Neural cell (in vitro differentiated cells): Measurements from ENCODE around the gene ODAM. TPM values are rescaled to one million over a fixed set of nuclear protein-coding genes. Genes with fewer than 3 reads are reported as not detected.

ENCODE experiments used
- H2AFZ ChIP-seq: fragments of 200-600, 300-800 bp; sonication (generic), shearing (Covaris generic); 2 replicates; pipeline ENCODE4 v1.6.0; 2014; ENCODE audit warnings: low read depth, mild to moderate bottlenecking, antibody characterized with exemption, low read length, moderate library complexity
- H3F3A ChIP-seq: fragments of 200-600 bp; shearing (Covaris generic); 2 replicates; pipeline ENCODE4 v1.6.1; 2016; ENCODE audit warnings: mild to moderate bottlenecking, moderate library complexity, mixed read lengths, antibody characterized with exemption, low read length; ENCODE audit not compliant: insufficient read depth, poor library complexity, severe bottlenecking
- H3K27ac ChIP-seq: fragments of 200-600, 300-800 bp; sonication (generic), shearing (Covaris generic); 2 replicates; pipeline ENCODE4 v1.5.1; 2014; ENCODE audit warnings: mild to moderate bottlenecking, low read length, moderate library complexity
- H3K27me3 ChIP-seq: fragments of 300-800, 200-600 bp; sonication (generic), shearing (Covaris generic); 2 replicates; pipeline ENCODE4 v1.6.0; 2014; ENCODE audit warnings: mild to moderate bottlenecking, low read depth, low read length, moderate library complexity; ENCODE audit not compliant: insufficient read depth
- H3K36me3 ChIP-seq: fragments of 300-800, 200-600 bp; sonication (generic), shearing (Covaris generic); 2 replicates; pipeline ENCODE4 v1.5.1; 2014; ENCODE audit warnings: mild to moderate bottlenecking, antibody characterized with exemption, low read length, moderate library complexity; ENCODE audit not compliant: insufficient read depth
- H3K4me2 ChIP-seq: fragments of 300-800, 200-600 bp; sonication (generic), shearing (Covaris generic); 2 replicates; pipeline ENCODE4 v1.6.0; 2014; ENCODE audit warnings: mild to moderate bottlenecking, low read length
- H3K4me3 ChIP-seq: fragments of 300-800, 200-600 bp; sonication (generic), shearing (Covaris generic); 2 replicates; pipeline ENCODE4 v1.5.1; 2014; ENCODE audit warnings: mild to moderate bottlenecking, low read length, moderate library complexity
- H3K79me2 ChIP-seq: fragments of 200-600 bp; shearing (Covaris generic); replicated peaks from 2 replicates; pipeline ENCODE4 v1.6.0; 2014; ENCODE audit warnings: mild to moderate bottlenecking, low read length, moderate library complexity; ENCODE audit not compliant: insufficient read depth
- H3K9ac ChIP-seq: fragments of 300-800, 200-600 bp; sonication (generic), shearing (Covaris generic); 2 replicates; pipeline ENCODE4 v1.6.1; 2016; ENCODE audit warnings: mild to moderate bottlenecking, low read length, mixed read lengths
- H3K9me2 ChIP-seq: fragments of 200-600 bp; shearing (Covaris generic); 2 replicates; pipeline ENCODE4 v1.6.1; 2016; ENCODE audit warnings: mild to moderate bottlenecking, low read length, mixed read lengths; ENCODE audit not compliant: insufficient read depth
- H3K9me3 ChIP-seq: fragments of 200-600, 300-800 bp; sonication (generic), shearing (Covaris generic); 2 replicates; pipeline ENCODE4 v1.6.1; 2016; ENCODE audit warnings: mild to moderate bottlenecking, mixed run types, low read length, moderate library complexity, mixed read lengths
- H4K20me1 ChIP-seq: fragments of 200-600 bp; shearing (Covaris generic); 2 replicates; pipeline ENCODE4 v1.6.1; 2016; ENCODE audit warnings: mild to moderate bottlenecking, mixed run types; ENCODE audit not compliant: insufficient read depth
- CTCF ChIP-seq: fragments of 450-650 bp; IDR thresholded peaks from 2 replicates; pipeline ENCODE4 v1.5.1; 2014; ENCODE audit warnings: antibody characterized with exemption, mild to moderate bottlenecking, moderate library complexity; ENCODE audit not compliant: poor library complexity, severe bottlenecking
- EP300 ChIP-seq: fragments of 450-650 bp; conservative IDR thresholded peaks from 2 replicates; pipeline ENCODE4 v1.6.1; 2014; ENCODE audit warnings: antibody characterized with exemption, mild to moderate bottlenecking, moderate library complexity; ENCODE audit not compliant: poor library complexity, severe bottlenecking
- EZH2 ChIP-seq: fragments of 200-600, 300-800 bp; shearing (Covaris generic), sonication (generic); IDR thresholded peaks from 2 replicates; pipeline ENCODE4 v1.6.1; 2014; ENCODE audit warnings: antibody characterized with exemption, low read length, borderline replicate concordance, mild to moderate bottlenecking; ENCODE audit not compliant: insufficient read depth, poor library complexity, severe bottlenecking
- MXI1 ChIP-seq: fragments of 450-650 bp; conservative IDR thresholded peaks from 2 replicates; pipeline ENCODE4 v1.6.1; 2014; ENCODE audit warnings: antibody characterized with exemption, mild to moderate bottlenecking; ENCODE audit not compliant: poor library complexity, severe bottlenecking
- POLR2AphosphoS5 ChIP-seq: IDR thresholded peaks from 2 replicates; pipeline ENCODE4 v1.6.1; 2012
- RAD21 ChIP-seq: fragments of 450-650 bp; conservative IDR thresholded peaks from 2 replicates; pipeline ENCODE4 v1.6.1; 2014; ENCODE audit warnings: antibody characterized with exemption, mild to moderate bottlenecking, moderate library complexity
- REST ChIP-seq: IDR thresholded peaks from 2 replicates; pipeline ENCODE4 v1.6.1; 2012; ENCODE audit warnings: borderline replicate concordance
- SMC3 ChIP-seq: fragments of 450-650 bp; conservative IDR thresholded peaks from 2 replicates; pipeline ENCODE4 v1.6.1; 2014; ENCODE audit warnings: antibody characterized with exemption, mild to moderate bottlenecking, moderate library complexity; ENCODE audit not compliant: poor library complexity
- TAF1 ChIP-seq: IDR thresholded peaks from 2 replicates; pipeline ENCODE4 v1.6.1; 2012; ENCODE audit warnings: low read depth
- polyA plus RNA-seq: library from polyadenylated mRNA; depleted of rRNA; stranded (reverse); fragments of >200 nt; gene quantifications from 2 replicates; pipeline ENCODE4 v1.2.3, GENCODE V29; 2014

ODAM gene
- polyA plus RNA-seq, 1 donor from 2014 or later, result not detected

- Histone ChIP-seq H3K9ac (no peak overlapping the region), H3K79me2 (no peaks in the 10 kb centered on the region), H3K27ac (no peak overlapping the region), H3K27me3 (no peaks in the 10 kb centered on the region), H3K4me2 (no peak overlapping the region), H3F3A (no peaks in the 10 kb centered on the region), H3K9me3 (no peaks in the 10 kb centered on the region), H4K20me1 (no peaks in the 10 kb centered on the region), H3K4me3 (no peak overlapping the region), H3K36me3 (no peaks in the 10 kb centered on the region), H3K9me2 (no peaks in the 10 kb centered on the region), H2AFZ (no peak overlapping the region)
- TF ChIP-seq TAF1 (no peak), EZH2 (no peak), SMC3 (no peak), EP300 (no peak), CTCF (no peak)
These were observed 47.6 kb downstream of the ODAM start for GRCh38 chr4:70243091-70243490.

GRCh38 chr4:70251250-70251944, 55.9 kb downstream of the ODAM start:
- Histone ChIP-seq H4K20me1 (no peaks in the 10 kb centered on the region), H3F3A (no peaks in the 10 kb centered on the region), H2AFZ (no peak overlapping the region), H3K27me3 (no peaks in the 10 kb centered on the region), H3K36me3 (no peaks in the 10 kb centered on the region), H3K27ac (no peak overlapping the region), H3K9me3 (no peaks in the 10 kb centered on the region), H3K4me2 (no peak overlapping the region), H3K4me3 (no peak overlapping the region), H3K9me2 (no peaks in the 10 kb centered on the region), H3K9ac (no peak overlapping the region), H3K79me2 (no peaks in the 10 kb centered on the region)
- no peak for TF ChIP-seq RAD21

GRCh38 chr4:70251945-70252277, 56.4 kb downstream of the ODAM start:
- H3K79me2 ChIP-seq, result no peaks in the 10 kb centered on the region
- no peaks in the 10 kb centered on the region for H3K9me2 ChIP-seq
- no peak overlapping the region for H3K27ac ChIP-seq
- no peak overlapping the region for H3K4me2 ChIP-seq
- H3K4me3 ChIP-seq, result no peak overlapping the region
- TF ChIP-seq REST (no peak), CTCF (no peak), MXI1 (no peak), EZH2 (no peak), RAD21 (no peak), SMC3 (no peak), POLR2AphosphoS5 (no peak), EP300 (no peak), TAF1 (no peak)
- no peaks in the 10 kb centered on the region for H3K27me3 ChIP-seq
- H3K9me3 ChIP-seq, result no peaks in the 10 kb centered on the region
- H3K36me3 ChIP-seq, result no peaks in the 10 kb centered on the region
- no peaks in the 10 kb centered on the region for H4K20me1 ChIP-seq
- no peak overlapping the region for H3K9ac ChIP-seq
- H2AFZ ChIP-seq, result no peak overlapping the region
- H3F3A ChIP-seq, result no peaks in the 10 kb centered on the region
